GM21423 (cell line): Measurements from ENCODE around the gene TSPAN8.
"Not testable (repeated sequence)": the region's sequence is repeated elsewhere in the genome, so short reads cannot be mapped to it uniquely, and the experiment has no call there.

Source experiments
- ATAC-seq: cut with Tn5 transposase; IDR thresholded peaks from one replicate; pipeline ENCODE4 v1.9.1; 2021; ENCODE audit warnings: mild to moderate bottlenecking, moderate library complexity; ENCODE audit not compliant: unreplicated experiment

TSPAN8 gene

DNA sequence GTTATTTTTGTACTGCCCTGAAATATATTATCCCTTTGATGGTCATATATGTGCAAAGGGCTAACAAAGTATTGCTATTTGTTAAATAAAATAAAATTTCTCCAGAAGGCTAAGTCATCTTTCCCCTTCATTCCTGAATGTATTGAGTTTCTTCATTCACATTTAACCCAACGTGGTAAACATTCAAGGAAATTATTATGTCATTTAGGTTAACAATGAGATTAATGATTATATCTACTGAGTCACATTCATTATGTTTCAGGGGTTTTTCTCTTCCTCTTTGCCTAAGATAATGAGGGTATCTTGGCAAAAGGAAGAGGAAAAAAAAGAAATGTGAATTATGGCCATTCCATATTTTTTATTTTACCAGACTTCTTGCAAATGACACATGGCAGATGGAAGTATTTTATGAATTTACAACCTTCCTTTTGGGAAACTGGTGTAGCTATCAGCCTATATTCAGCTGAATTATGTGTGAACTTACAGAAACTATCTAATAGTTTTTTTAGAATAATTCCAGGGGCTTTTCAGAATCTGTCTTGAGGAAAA, 27.2 kb downstream of the TSPAN8 start:
- no peak for ATAC-seq

- no peak for ATAC-seq
These were observed 28.4 kb downstream of the TSPAN8 start for GRCh38 chr12:71129364-71129763.

DNA sequence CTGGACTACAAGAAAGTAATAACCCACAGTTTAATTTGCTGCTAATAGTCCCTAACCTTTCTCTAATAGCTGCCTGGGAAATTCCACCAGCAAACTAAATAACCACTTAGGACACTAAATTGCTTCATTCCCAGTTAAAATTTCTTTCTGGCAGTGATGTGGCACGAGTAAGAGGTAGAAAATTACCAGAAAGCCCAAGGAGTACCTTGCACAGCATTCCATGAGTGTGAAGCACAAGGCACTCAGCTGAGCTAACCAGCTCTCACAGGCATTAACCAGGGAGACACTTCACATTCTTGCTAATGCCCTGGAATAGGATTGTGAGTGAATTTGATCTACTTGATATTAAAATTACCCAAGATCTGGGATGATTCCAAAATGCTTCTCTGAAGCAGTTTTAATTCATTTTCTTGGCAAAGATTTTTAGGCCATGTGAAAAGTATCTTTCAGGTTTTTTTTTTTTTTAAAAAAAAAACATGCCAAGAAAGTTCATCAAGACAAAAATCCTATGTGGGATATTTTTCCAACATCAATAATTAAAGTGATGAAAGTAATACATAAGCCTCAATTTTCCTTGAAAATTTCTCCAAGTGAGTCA, 29.5 kb downstream of the TSPAN8 start:
- no peak for ATAC-seq

DNA sequence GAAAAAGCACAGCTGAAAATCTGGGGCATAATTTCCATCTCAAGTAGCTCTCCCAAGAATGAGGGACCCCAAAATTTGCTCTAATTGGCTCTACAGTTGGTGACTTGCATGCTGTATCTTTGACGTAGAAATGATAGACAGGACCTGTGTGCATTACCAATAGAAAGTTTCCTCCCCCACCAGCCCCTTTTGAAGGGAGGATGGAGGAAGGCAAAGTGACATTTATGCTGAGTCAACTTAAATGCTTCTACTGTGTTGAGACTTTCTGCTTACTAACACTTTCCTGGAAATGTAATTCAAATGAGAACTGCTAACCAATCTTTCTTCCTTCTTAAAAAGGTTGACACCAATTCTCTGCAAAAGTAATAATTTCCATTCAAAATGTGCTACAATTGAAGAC, 31.9 kb downstream of the TSPAN8 start:
- no peak for ATAC-seq

DNA sequence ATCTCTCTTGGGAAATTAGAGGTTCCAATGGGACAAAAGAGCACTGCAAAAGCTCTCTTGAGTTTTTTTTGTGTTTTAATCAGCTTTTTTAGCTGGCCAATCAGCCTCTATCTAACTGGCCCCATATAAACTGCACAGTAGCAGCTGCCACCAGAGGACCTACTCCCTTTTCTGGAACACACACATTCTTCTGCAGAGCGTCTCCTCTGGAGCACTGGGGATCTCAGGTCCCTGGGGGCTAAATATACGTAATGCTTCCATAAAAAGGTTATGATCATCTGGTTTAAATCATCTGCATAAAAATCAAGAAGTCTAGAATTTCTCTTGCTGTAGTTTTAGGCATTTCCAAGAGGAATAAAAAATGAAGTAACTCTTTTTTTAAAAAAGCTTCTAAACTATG, 32.3 kb downstream of the TSPAN8 start:
- no peak for ATAC-seq

- ATAC-seq, result no peak
These were observed 32.9 kb downstream of the TSPAN8 start for GRCh38 chr12:71124835-71125460.

GRCh38 chr12:71113148-71113547, 44.7 kb downstream of the TSPAN8 start:
- not testable (repeated sequence) for ATAC-seq

GRCh38 chr12:71109834-71110233, 48.0 kb downstream of the TSPAN8 start:
- no peak for ATAC-seq

DNA sequence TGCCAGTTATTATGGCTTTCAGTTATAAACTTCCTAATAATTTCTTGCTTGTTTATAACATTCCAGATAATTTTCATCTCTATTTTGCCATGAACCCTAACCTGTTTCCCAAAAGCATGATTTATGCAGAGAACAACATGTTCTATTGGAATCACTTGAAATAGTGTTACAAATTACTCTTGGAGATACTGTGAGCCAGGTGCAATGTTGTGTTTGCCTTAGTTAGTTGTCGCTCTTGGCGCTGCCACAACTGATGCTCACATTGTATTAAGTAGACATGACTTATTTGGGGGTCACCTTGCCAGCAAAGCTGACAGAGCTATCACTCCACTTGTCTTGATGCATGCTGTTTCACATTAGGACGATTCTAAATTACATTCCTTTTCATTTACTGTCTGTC, 49.4 kb downstream of the TSPAN8 start:
- ATAC-seq, result no peak

DNA sequence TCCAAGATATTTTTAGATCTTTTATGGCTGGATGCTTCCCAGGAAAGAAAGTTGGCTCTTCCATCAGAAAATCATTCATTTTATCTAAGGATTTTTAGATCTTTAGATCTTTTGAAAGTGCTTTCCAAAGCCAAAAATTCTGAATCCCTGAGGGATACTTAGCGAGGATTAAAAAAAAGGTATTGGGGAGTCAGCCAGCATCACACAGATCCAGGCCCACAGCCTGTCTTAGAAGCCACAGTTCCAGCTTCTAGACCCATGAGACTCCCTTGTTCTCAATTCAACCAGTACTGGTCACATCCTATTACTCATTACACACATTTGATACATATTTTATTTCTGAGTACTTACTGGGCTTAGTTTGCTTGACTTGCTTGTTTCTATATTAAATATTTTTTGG, 49.9 kb downstream of the TSPAN8 start:
- ATAC-seq, result no peak

GRCh38 chr12:71105956-71106355, 51.8 kb downstream of the TSPAN8 start:
- no peak for ATAC-seq

GRCh38 chr12:71092290-71092689, 65.5 kb downstream of the TSPAN8 start:
- no peak for ATAC-seq

DNA sequence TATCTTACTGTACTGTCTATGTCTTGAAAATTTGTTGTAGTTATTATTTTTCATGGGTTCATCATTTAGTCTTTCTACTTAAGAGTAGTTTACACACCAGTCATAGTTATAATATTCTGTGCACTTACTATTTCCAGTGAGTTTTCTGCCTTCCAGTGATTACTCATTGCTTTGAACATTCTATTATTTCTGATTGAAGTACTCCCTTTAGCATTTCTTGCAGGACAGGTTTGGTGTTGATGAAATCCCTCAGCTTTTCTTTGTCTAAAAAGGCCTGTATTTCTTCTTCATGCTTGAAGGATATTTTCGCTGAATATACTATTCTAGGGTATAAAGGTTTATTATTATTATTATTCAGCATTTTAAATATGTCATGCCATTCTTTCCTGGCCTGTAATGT, 66.8 kb downstream of the TSPAN8 start:
- ATAC-seq, result no peak

DNA sequence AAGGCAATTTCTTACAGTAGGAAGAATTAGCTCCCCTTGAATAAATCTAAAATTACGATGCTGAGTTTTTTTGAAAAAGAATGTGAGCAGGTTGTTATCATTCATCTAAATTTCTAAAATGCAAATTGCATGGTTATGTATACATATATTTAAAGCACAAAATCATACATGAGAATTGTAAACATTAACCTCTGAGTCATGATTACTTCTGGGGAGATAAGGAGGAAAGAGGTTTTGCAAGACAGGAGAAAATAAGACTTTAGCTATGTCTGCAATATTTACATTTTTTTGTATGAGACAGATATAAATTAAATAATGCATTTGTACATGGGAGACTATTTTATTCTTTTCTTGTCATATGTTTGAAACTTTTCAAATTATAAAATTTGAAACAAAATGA, 72.2 kb downstream of the TSPAN8 start:
- no peak for ATAC-seq

- ATAC-seq, result no peak
These were observed 82.1 kb downstream of the TSPAN8 start for GRCh38 chr12:71075743-71076142.
